Measurements from ENCODE around the gene KLC1. TPM values are rescaled to one million over a fixed set of nuclear protein-coding genes. Genes with fewer than 3 reads are reported as not detected.

KLC1 gene
- 123 and 171 TPM in 2 replicates for total RNA-seq

GRCh38 chr14:103628684-103629502 is at the start of gene KLC1:
TSS of gene KLC1 (plus strand) at chr14:103629211. CDS start at chr14:103654565, 25,354 bp downstream.

GRCh38 chr14:103715052-103716000 is 86.3 kb downstream of the KLC1 start, which contains the start of the genes XRCC3 and ZFYVE21:
TSS of gene XRCC3 (minus strand) at chr14:103715451. CDS start at chr14:103711087, 4,364 bp downstream.
TSS of gene ZFYVE21 (plus strand) at chr14:103715810. CDS start at chr14:103715842, 32 bp downstream.

Small RNA genes within 50 kb of the gene (small RNA-seq; reads per million reads assigned to genes)
- gene RF00019: not detected

Other genes with a start within 250 kb of the KLC1 start
- 70.5 and 100 TPM in 2 replicates for gene MARK3, start 243.8 kb upstream of the KLC1 start, total RNA-seq
- gene CKB, start 106.4 kb upstream of the KLC1 start, total RNA-seq: 9.2 and 13.7 TPM in 2 replicates
- 11.0 and 14.3 TPM in 2 replicates for gene TRMT61A, start 100.0 kb upstream of the KLC1 start, total RNA-seq
- gene BAG5, start 66.6 kb upstream of the KLC1 start, total RNA-seq: 21.7 and 29.7 TPM in 2 replicates
- gene COA8, start 66.3 kb upstream of the KLC1 start, total RNA-seq: 18.0 and 18.4 TPM in 2 replicates
- gene XRCC3, start 86.2 kb downstream of the KLC1 start, total RNA-seq: 18.4 and 26.2 TPM in 2 replicates
- gene ZFYVE21, start 86.6 kb downstream of the KLC1 start, total RNA-seq: 39.5 and 42.3 TPM in 2 replicates
- gene PPP1R13B, start 218.4 kb downstream of the KLC1 start, total RNA-seq: 2.3 and 3.3 TPM in 2 replicates